ENCODE data around the gene HSD17B11. TPM values are rescaled to one million over a fixed set of nuclear protein-coding genes. Genes with fewer than 3 reads are reported as not detected.
"Not testable (repeated sequence)": the region's sequence is repeated elsewhere in the genome, so short reads cannot be mapped to it uniquely, and the experiment has no call there.

HSD17B11 gene
- total and polyA plus RNA-seq, 8 donors: 20.0 to 53.5 (median 34.8) TPM

DNA sequence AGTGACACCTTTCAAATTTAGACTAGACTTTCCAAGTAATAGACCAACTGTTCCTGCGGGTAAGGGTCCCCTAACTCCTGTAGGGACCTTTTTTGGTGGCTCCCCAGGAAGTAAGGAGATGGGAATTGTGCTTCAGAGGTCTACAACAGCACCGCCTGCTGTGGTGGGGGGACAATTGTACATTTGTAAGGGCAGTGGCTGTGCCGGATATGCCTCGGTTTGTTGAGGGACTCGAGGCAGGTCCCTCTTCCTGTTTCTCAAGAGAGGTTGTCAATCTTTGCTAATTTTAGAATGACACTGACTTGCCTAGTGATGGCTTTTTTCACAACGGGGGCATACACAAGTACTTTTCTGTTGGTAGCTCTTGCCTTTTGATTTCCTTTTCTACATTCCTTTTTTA is 15.5 kb upstream of the HSD17B11 start:
- no peak for DNase-seq
- peaks cover 9 to 18% (median 14%) of the 10 kb centered on the region in 3 donors for H3K4me1 ChIP-seq
- intact Hi-C loops (cut with DNase I): no loop called here
- H3K27ac ChIP-seq: no peak overlapping the region
- no peak for ATAC-seq
- no peaks in the 10 kb centered on the region for H3K27me3 ChIP-seq
- WGBS, 2 donors: 87 to 91% methylated on average over 6 of the region's 6 CpGs
- FAIRE-seq: no peak
- H3K9me3 ChIP-seq: no peaks in the 10 kb centered on the region
- TF ChIP-seq CTCF (IDR thresholded peaks at IDR 0.05): no peak
- no peaks in the 10 kb centered on the region for H3K36me3 ChIP-seq
- H3K4me3 ChIP-seq: no peak overlapping the region

GRCh38 chr4:87405211-87405820 is 14.3 kb upstream of the HSD17B11 start:
- no peak for TF ChIP-seq CTCF (IDR thresholded peaks at IDR 0.05)
- ATAC-seq (no peak), FAIRE-seq (no peak), DNase-seq (no peak)
- Histone ChIP-seq H3K27ac (no peak overlapping the region), H3K36me3 (no peaks in the 10 kb centered on the region), H3K4me3 (no peak overlapping the region), H3K9me3 (no peaks in the 10 kb centered on the region), H3K27me3 (no peaks in the 10 kb centered on the region), H3K4me1 (peaks cover 9 to 15% (median 14%) of the 10 kb centered on the region in 3 donors)
- intact Hi-C loops (cut with DNase I): no loop called here
- 67 to 79% methylated on average over 5 of the region's 5 CpGs for WGBS, 2 donors

DNA sequence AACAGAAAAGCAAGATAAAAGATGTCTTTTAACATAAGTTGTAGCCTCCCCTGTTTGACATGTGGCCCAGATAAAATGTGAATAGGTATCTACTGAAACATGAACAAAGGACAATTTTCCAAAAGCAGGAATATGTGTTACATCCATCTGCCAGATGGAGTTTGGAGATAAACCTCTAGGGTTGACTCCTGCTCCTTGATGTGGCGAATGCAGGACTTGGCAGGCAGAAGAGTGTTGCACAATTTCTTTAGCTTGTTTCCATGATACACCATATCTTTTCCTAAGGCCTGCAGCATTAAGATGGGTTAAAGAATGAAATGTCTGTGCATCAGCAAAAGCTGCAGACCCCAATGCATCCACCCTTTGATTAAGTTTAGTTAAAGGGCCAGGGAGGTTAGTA is 12.7 kb upstream of the HSD17B11 start:
- H3K4me3 ChIP-seq; H3K9me3 ChIP-seq; H3K27me3 ChIP-seq; DNase-seq; FAIRE-seq; intact Hi-C loops (cut with DNase I); H3K36me3 ChIP-seq; H3K4me1 ChIP-seq; ATAC-seq; H3K27ac ChIP-seq: not testable (repeated sequence)
- 40 to 47% methylated on average over 1 of the region's 1 CpG for WGBS, 2 donors

DNA sequence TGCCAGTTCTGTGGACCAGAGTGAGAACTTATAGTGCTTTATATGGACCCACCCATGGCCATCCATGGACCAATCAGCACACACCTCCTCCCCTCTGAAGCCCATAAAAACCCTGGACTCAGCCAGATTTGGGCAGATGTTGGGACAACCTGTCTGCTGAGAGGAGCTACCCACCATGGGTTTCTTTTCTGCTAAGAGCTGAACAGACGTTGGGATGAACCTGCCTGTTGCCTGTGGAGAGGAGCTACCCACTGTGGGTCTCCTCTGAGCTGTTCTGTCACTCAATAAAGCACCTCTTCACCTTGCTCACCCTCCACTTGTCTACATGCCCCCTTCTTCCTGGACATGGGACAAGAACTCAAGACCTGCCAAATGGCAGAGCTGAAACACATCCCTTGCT is 9.0 kb upstream of the HSD17B11 start:
- no peak overlapping the region for H3K4me3 ChIP-seq
- intact Hi-C loops (cut with DNase I): no loop called here
- H3K27me3 ChIP-seq: no peaks in the 10 kb centered on the region
- 92 to 95% methylated on average over 1 of the region's 1 CpG for WGBS, 2 donors
- H3K27ac ChIP-seq: no peak overlapping the region
- no peaks in the 10 kb centered on the region for H3K9me3 ChIP-seq
- ATAC-seq: no peak
- H3K4me1 ChIP-seq: no peaks in the 10 kb centered on the region
- TF ChIP-seq CTCF (IDR thresholded peaks at IDR 0.05): no peak
- FAIRE-seq: no peak
- no peak for DNase-seq
- no peaks in the 10 kb centered on the region for H3K36me3 ChIP-seq

GRCh38 chr4:87399148-87399547 is 8.2 kb upstream of the HSD17B11 start:
- no peaks in the 10 kb centered on the region for H3K27me3 ChIP-seq
- WGBS, 2 donors: 86 to 90% methylated on average over 3 of the region's 3 CpGs
- intact Hi-C loops (cut with DNase I): no loop called here
- H3K4me1 ChIP-seq: no peaks in the 10 kb centered on the region
- peak in 3 of 4 donors; percentile 38 to 66 (median 50) for ATAC-seq
- H3K9me3 ChIP-seq: no peaks in the 10 kb centered on the region
- no peak for TF ChIP-seq CTCF (IDR thresholded peaks at IDR 0.05)
- no peak overlapping the region for H3K27ac ChIP-seq
- no peak overlapping the region for H3K4me3 ChIP-seq
- no peaks in the 10 kb centered on the region for H3K36me3 ChIP-seq
- no peak for FAIRE-seq
- DNase-seq: peak in 1 of 6 donors; percentile 53

DNA sequence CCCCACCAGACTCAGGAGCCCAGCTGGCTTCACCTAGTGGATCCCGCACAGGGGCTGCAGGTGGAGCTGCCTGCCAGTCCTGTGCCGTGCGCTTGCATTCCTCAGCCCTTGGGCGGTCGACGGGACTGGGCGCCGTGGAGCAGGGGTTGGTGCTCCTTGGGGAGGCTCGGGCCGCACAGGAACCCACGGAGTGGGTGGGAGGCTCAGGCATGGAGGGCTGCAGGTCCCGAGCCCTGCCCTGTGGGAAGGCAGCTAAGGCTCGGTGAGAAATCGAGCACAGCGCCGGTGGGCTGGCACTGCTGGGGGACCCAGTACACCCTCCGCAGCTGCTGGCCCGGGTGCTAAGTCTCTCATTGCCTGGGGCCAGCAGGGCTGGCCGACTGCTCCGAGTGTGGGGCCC is 4.9 kb upstream of the HSD17B11 start:
- intact Hi-C loops (cut with DNase I); H3K4me3 ChIP-seq; H3K9me3 ChIP-seq; H3K36me3 ChIP-seq; H3K27me3 ChIP-seq; ATAC-seq; FAIRE-seq; H3K27ac ChIP-seq; H3K4me1 ChIP-seq: not testable (repeated sequence)
- peak in 1 of 6 donors; percentile 63 for DNase-seq
- 92 to 93% methylated on average over 15 to 20 of the region's 20 CpGs for WGBS, 2 donors

DNA sequence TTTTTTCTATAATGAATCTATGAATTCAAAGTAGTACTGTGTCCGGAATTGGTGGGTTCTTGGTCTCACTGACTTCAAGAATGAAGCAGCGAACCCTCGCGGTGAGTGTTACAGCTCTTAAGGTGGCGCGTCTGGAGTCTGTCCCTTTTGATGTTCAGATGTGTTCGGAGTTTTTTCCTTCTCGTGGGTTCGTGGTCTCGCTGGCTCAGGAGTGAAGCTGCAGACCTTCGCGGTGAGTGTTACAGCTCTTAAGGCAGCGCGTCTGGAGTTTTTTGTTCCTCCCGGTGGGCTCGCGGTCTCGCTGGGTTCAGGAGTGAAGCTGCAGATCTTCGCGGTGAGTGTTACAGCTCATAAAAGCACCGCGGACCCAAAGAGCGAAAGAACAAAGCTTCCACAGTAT is 4.1 kb upstream of the HSD17B11 start:
- H3K4me3 ChIP-seq; H3K36me3 ChIP-seq; intact Hi-C loops (cut with DNase I); DNase-seq; ATAC-seq; H3K27me3 ChIP-seq; FAIRE-seq; H3K9me3 ChIP-seq; H3K27ac ChIP-seq; H3K4me1 ChIP-seq: not testable (repeated sequence)
- 87 to 92% methylated on average over 23 of the region's 23 CpGs for WGBS, 2 donors
